HG03521 (cell line): ENCODE data around the gene TXNDC2.

Experiments
- ATAC-seq: cut with Tn5 transposase; IDR thresholded peaks from one replicate; pipeline ENCODE4 v1.9.1; 2021; ENCODE audit warnings: mild to moderate bottlenecking, moderate library complexity; ENCODE audit not compliant: unreplicated experiment

Gene TXNDC2

GRCh38 chr18:9859232-9859631, 26.5 kb upstream of the TXNDC2 start:
- ATAC-seq, result no peak

- no peak for ATAC-seq
These were observed 25.1 kb upstream of the TXNDC2 start for GRCh38 chr18:9860682-9861081.

GRCh38 chr18:9861157-9861556, 24.6 kb upstream of the TXNDC2 start:
- peak; percentile 74 for ATAC-seq

- ATAC-seq, result no peak
These were observed 23.8 kb upstream of the TXNDC2 start for GRCh38 chr18:9861933-9862332.

- no peak for ATAC-seq
These were observed 23.1 kb upstream of the TXNDC2 start for GRCh38 chr18:9862686-9863085.

- ATAC-seq, result no peak
These were observed 22.5 kb upstream of the TXNDC2 start for GRCh38 chr18:9863282-9863681.

GRCh38 chr18:9865764-9866490, 19.8 kb upstream of the TXNDC2 start:
- ATAC-seq, result no peak

- no peak for ATAC-seq
These were observed 19.1 kb upstream of the TXNDC2 start for GRCh38 chr18:9866627-9867026.

- ATAC-seq, result no peak
These were observed 18.6 kb upstream of the TXNDC2 start for GRCh38 chr18:9867071-9867594.

- ATAC-seq, result no peak
These were observed 16.7 kb upstream of the TXNDC2 start for GRCh38 chr18:9868857-9869714.

- no peak for ATAC-seq
These were observed 15.9 kb upstream of the TXNDC2 start for GRCh38 chr18:9869715-9870430.

- no peak for ATAC-seq
These were observed 15.3 kb upstream of the TXNDC2 start for GRCh38 chr18:9870431-9871008.

GRCh38 chr18:9871244-9871746, 14.5 kb upstream of the TXNDC2 start:
- ATAC-seq, result no peak

GRCh38 chr18:9872823-9873222, 12.9 kb upstream of the TXNDC2 start:
- ATAC-seq, result no peak

GRCh38 chr18:9874728-9875127, 11.0 kb upstream of the TXNDC2 start:
- no peak for ATAC-seq

GRCh38 chr18:9876212-9876866, 9.4 kb upstream of the TXNDC2 start:
- no peak for ATAC-seq

- ATAC-seq, result no peak
These were observed 8.7 kb upstream of the TXNDC2 start for GRCh38 chr18:9876867-9877654.

GRCh38 chr18:9877655-9878014, 8.1 kb upstream of the TXNDC2 start:
- no peak for ATAC-seq

- ATAC-seq, result no peak
These were observed 7.7 kb upstream of the TXNDC2 start for GRCh38 chr18:9878095-9878494.
